CD4-positive, alpha-beta T cell treated with Interleukin-4 for 1 hour (primary cell): Measurements from ENCODE around the gene FBXW9.
A peak's percentile ranks its signal among the peaks of the same experiment; 100 is the strongest.
"Not testable (repeated sequence)": the region's sequence is repeated elsewhere in the genome, so short reads cannot be mapped to it uniquely, and the experiment has no call there.

ENCODE experiments used
- DNase-seq, 2 donors: peaks; one replicate each; pipeline ENCODE4 v3.0.0-alpha.2; 2020 to 2022

The FBXW9 gene

GRCh38 chr19:12678039-12678438 lies 18.4 kb downstream of the FBXW9 start:
- not testable (repeated sequence) for DNase-seq

DNA sequence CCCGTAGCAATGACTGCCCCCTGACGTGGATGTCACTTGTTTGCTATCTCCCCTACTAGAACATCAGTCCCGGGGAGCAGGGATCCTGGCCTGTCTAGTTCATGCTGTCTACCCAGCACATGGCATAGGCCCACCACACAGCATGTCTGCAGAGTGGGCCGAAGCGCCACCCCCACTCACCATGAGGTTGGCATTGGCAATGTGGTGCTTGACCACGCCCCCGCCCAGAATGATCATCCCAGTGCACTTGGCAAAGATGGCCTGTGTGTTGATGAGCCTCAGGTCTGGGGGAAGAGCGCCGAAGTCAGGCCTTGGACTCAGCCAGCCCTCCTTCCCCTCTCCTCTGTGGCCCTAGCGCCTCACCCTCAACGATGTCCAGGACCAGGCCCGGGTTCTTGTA lies 19.5 kb downstream of the FBXW9 start:
- no peak for DNase-seq

DNA sequence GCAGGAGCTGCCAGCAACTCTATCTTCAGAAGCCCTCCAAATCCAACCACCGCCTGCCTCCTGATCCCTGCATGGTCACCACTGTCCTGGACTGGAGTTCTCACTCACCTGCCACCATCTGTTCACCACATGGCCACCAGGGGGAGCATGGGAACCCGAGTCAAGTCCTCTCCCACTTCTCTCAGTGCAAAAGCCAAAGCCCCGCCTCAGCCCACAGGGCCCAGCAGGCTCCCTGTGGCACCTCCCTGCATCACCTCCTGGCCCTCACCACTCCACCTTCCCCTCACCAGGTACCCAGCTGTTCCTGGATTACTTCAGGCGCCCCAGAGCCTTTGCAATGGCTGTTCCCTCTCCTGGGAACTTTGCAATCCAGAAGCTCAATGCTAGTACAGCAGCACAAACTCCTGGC lies 20.0 kb downstream of the FBXW9 start:
- peak; percentile 80 to 83 for DNase-seq

GRCh38 chr19:12675940-12676339 lies 20.5 kb downstream of the FBXW9 start:
- no peak for DNase-seq

DNA sequence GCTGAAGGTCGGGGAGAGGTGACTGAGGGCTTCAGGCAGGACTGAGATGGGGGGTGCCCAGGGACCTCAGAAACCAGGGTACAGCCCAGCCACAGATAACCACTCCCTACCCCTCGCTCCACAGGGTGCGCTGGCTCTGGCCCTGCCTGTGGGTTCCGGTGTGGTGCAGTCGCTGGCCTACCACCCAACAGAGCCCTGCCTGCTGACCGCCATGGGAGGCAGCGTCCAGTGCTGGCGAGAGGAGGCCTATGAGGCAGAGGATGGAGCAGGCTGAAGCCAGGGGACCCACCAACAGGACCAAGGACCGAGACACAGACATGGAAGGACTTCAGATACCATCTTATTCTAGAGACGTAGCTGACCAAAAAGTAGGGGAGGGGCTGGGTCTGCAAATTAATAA lies 21.0 kb downstream of the FBXW9 start:
- DNase-seq: no peak

- no peak for DNase-seq
These were observed 23.7 kb downstream of the FBXW9 start for GRCh38 chr19:12672744-12673143.

DNA sequence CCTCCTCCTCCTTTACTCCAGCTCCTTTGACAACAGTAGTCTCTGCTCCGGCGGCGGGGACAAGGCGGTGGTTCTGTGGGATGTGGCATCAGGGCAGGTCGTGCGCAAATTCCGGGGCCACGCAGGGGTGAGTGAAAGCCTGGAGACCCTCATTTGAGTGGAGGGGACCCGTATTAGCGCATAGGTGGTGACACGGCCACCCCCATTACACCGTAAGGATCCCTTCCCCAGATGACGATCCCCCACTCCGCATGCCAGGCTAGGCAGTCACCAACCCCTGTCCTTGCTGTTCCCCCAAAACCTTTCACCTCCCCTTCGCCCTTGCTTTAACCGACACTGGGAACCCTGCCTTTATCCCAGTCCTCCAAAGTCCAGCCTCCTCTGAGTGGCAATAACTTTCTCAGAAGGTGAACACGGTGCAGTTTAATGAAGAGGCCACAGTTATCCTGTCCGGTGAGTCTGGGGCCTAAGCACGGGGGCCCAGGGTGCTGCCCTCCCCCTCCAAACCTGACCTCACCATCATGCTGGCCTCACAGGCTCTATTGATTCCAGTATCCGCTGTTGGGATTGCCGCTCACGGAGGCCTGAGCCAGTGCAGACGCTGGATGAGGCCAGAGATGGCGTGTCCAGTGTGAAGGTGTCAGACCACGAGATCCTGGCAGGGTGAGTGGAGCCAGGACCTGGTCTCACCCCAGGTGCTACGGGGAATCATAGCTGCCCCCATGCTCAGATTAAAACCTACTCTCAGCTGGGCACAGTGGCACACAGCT lies 26.1 kb downstream of the FBXW9 start:
- no peak for DNase-seq

- DNase-seq: peak; percentile 76 to 85
These were observed 26.9 kb downstream of the FBXW9 start for GRCh38 chr19:12669270-12670158.

- peak; percentile 81 to 84 for DNase-seq
These were observed 27.5 kb downstream of the FBXW9 start for GRCh38 chr19:12668932-12669269.

GRCh38 chr19:12668346-12668745 lies 28.1 kb downstream of the FBXW9 start:
- DNase-seq: no peak

DNA sequence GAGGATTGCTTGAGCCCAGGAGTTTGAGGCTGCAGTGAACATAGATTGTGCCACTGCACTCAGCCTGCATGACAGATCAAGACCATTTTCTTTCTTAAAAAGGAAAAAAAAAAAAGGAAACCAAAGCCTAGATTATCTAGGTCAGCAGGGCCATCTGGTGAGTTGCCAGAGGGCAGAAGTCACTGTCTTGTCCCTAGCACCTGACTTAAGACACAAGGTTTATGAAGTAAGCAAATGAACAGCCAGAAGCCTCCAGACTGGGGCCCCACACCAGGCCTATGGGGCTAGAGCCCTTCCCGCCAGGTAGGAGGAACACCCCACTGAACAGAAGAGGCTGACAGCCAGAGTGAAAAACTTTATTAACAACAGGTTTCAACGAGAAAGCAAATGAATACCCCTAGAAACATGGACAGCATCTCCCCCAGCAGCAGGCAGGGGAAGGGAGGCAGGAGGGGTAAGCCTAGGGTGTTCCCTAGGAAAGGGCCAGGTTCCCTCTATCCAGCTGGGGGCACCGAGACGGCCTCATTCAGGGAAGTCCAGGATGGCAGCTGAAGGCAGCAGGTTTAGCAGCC lies 28.6 kb downstream of the FBXW9 start:
- DNase-seq: no peak

DNA sequence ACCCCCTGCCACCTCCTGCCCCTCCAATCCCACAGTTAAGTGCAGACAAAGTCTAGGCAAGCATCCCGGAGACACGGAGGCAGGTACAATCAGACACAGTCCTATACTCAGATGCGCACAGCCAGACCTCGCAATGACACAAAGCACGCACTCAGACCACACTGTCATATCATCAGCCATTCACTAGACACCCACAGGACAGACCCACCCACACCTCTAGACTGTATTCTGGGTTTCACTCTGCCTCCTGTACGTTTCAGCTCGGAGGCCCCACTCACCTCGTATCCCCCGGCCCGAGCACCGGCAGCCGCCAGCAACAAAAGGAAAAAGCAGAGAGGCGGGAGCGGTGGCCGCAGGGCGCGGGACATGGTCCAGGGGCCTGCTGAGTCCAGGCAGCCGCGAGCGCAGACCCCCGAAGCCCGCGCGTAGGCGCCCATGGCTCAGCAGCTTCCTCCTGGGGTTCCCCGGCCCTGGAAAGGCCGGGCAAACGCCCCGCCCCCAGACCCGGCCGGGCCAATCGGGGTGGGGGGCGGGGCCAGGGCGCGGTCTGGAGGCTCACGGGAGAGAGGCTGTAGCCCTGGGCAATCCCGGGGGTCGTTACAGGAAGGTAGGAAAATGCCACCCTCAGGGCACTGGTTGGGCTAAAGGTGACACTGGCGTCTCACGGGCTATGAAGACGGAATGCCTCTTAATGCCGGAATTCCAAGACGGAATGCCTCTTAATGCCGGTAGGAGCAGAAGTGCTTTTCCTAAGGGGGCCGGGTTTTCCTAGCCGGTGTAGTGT lies 30.0 kb downstream of the FBXW9 start, which contains the start of the genes MAN2B1 and WDR83:
TSS of gene MAN2B1 (minus strand) at position 478 of the 784 bp plus-strand sequence. CDS start at position 437, 41 bp downstream.
TSS of gene WDR83 (plus strand) at position 543 of the 784 bp plus-strand sequence. CDS start 2,984 bp downstream, outside the sequence.
- peak; percentile 80 to 81 for DNase-seq

- DNase-seq: peak in 1 of 2 donors; percentile 34
These were observed 30.7 kb downstream of the FBXW9 start for GRCh38 chr19:12665671-12666264.

GRCh38 chr19:12665281-12665573 lies 31.2 kb downstream of the FBXW9 start:
- peak; percentile 61 to 85 for DNase-seq

GRCh38 chr19:12664406-12665280 lies 31.8 kb downstream of the FBXW9 start:
- DNase-seq: no peak

GRCh38 chr19:12660980-12661379 lies 35.5 kb downstream of the FBXW9 start:
- DNase-seq: no peak

DNA sequence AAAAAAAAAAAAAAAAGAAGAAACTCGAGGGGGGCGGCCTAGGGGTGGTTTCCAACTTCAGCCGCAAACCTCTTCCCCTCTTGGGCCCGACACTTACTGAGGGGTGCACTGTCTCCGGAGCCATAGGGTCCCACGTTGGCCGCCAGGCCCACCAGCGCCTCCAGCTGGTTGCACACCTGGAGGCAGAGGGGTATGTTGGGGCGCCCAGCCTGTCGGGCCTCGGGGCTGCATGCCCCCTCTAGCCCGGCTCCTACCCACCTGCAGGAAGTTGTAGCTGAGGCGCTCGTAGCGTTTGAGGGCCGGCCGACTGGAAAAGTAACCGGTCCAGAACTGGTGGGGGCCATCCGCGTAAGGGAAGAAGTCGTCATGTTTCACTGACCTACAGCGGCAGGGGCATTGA lies 38.5 kb downstream of the FBXW9 start:
- no peak for DNase-seq

GRCh38 chr19:12656899-12657571 lies 39.4 kb downstream of the FBXW9 start:
- no peak for DNase-seq

DNA sequence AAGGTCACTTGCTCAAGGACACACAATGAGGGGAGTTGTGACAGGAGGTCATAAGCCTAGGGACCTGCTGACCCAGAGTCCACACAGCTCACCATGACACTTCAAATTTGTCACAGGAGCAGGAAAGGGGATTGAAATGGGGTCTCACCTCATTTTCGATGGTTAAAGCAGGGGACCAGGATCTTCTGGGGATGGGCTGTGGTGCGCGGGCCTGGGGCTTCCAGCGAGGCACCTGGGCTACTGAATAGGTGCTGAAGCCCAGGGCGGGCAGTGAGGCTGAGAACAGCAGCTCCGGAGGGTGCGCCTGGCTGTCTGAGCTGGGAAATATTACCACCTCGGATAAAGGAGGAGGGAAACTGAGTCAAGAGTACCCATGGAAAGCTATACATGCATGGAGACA lies 40.9 kb downstream of the FBXW9 start:
- DNase-seq: no peak

GRCh38 chr19:12652219-12652618 lies 44.2 kb downstream of the FBXW9 start:
- DNase-seq: no peak

GRCh38 chr19:12649941-12650340 lies 46.5 kb downstream of the FBXW9 start:
- DNase-seq: no peak
